NCI-H510A treated with DMSO at 0.1 percent for 48 hours (cell line): Measurements from ENCODE around the gene IL36G.
"Not testable (repeated sequence)": the region's sequence is repeated elsewhere in the genome, so short reads cannot be mapped to it uniquely, and the experiment has no call there.

Source experiments
- DNase-seq: peaks from one replicate; lab custom pipeline; 2025; lab: John Stamatoyannopoulos, UW

Gene IL36G

DNA sequence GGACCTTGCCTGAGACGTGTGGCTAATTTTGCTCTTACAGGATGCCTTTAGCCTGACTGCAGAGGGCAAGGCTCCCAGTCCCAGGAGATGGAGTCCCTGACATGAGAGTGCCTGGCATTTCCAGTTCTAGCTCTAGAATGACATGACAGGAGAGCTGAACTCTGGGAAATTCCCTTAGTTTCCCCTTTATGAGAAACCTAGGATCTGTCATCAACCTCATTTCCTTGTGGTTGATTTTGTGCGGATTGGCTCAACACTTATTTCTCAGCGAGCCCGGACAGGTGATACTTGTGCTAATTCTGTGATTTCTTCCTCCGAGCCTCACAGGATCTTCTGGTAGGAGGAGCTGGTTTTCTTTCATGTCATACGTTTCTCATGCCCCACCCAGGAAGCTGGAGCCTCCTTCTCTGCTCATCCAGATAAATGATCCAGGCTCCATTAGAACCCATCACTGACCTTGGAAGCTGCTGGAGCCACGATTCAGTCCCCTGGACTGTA, at the start of gene IL36G:
TSS of gene IL36G (plus strand) at position 448 of the 498 bp plus-strand sequence. CDS start 633 bp downstream, outside the sequence.
- DNase-seq = no peak

DNA sequence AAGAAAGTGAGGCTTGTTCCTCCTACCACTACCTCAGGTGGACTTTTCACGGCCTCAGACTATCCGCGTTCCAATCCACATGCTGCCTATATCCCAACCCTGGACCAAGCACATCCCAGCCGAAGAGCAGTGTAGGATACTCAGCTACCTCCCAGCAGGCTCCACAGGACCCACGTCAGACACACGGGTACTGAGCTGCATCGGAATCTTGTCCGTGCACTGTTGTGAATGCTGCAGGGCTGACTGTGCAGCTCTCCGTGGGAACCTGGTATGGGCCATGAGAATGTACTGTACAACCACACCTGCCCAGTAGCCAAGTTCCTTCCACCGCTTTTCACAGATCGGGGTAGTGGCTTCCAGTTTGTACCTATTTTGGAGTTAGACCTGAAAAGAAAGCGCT, 44.5 kb upstream of the IL36G start:
- no peak for DNase-seq

DNA sequence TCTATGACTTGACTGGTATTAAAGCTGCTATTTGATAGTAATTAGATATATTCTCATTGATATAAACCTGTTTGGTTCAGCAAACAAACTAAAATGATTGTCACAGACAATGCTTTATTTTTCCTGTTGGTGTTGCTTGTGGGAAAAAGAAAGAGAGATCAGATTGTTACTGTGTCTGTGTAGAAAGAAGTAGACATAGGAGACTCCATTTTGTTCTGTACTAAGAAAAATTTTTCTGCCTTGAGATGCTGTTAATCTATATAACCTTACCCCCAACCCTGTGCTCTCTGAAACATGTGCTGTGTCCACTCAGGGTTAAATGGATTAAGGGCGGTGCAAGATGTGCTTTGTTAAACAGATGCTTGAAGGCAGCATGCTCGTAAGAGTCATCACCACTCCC, 43.7 kb upstream of the IL36G start:
- DNase-seq = not testable (repeated sequence)

DNA sequence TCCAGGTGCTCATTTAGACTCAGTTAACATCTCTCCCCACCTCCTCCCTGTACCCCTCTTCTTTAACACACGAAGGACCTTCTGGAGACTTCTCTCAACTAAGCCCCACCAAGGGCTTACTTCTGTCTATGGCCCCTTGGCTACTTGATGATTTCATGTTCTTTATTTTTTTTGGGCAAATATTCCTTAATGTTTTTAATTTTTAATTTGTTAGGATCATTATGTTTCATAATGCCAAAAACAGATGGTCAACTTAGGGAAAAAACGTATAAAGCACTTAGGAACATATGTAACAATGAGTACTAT, 40.9 kb upstream of the IL36G start:
- no peak for DNase-seq

DNA sequence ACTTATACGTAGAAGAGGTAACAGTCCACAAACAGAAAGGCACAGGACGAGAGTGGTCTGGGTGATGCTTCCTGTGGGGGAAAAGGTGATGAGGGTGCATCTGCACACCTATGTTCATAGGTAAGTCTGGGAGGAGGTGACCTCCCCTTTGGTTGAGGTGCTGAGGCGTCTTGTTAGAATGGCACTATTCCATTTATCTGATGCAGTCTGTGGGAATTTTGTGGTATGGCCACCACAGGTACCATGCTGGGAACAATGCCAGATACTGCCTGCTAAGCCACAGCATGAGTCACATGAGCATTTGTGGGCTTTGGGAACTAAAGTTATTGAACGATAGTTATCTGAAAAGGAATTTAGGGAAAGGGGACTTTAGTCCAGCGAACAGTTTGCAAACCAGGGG, 38.9 kb upstream of the IL36G start:
- DNase-seq = no peak

DNA sequence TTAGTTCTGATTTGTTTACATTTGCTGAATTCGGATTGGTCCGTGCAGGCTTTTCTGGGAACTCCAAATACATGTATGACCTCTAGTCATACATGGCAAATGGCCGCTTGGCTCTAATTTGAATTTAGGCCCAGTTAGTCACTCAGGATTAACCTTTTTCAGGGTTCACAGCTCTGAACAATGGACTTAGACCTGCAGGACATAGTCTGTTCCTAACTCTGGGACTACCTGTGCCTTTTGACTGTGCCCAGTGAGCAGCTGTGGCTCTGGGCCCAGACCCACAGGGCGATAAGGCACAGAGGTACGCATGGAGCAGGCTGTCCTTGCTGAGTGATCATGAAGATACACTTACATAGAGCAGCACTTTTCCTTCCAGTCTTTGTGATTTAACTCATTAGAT, 38.4 kb upstream of the IL36G start:
- DNase-seq = no peak

DNA sequence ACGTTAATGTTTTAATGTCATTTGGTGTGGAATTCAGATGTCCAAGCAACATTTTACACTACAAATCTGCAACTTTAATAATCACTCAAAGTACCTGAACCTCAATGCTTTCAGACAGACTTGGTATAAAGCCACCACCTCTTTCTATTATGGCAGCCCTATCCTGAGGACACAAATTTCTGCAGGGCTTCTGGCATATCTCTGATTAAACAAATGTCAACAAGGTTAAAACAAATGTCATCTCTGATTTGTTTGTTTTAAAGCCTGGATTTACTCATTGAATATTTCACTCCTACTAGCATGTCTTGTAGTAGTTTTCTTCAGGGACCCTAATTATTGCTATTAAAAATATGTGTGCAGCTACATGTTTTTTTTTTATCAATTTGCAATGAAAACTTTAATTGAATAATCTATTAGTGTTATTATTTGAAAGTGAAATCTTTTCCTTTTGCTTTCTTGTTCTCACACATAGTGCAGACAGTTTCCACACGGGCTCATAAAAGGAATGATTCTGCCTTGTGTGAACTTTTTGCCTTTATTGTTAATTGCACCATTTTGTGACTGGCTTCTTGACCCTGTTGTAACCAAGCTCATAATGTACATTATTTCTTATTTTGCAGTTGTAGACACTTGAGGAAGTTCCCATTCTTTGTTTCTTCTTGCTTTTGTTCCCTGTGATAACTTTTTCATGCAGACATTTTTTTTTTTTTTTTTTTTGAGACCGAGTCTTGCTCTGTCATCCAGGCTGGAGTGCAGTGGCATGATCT, 36.8 kb upstream of the IL36G start:
- no peak for DNase-seq

DNA sequence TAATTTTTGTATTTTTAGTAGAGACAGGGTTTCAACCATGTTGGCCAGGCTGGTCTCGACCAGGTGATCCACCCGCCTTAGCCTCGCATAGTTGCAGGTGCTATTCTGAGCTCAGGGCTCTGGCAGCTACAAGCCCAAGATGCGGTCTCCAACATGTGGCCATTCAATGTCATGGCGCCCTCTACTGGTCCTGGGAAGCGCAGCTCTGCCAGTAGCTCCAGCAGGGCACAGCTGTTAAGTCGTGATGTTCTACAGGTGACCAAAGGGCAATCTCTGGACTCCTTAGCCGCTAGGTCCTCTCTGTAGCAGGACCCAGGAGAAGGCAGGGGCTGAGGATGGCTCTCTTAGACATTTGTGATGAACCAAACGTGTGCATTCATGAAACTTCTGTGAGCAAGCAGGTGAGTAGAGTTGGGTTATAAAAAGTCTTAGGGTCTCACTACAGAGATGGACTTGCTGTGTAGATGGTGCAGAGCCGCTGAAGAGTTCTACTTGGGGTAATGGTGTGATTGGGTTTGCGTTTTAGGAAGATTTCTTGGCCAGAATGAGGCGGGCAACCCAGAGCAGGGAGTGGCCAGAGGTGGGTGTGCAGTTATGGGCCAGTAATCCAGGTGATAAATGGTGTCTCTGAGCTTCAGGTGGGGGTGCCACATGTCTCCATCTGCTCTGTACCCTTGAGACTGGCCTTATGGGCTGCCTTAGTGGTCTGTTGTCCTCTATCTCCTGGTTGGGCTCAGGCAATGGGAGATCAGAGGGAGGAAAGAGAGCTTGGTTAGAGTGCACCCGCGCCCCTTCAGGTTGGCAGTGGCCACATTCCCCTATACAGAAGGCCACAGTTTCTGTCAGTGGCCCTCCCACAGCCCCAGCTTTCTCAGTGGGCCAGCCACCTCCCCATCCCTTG, 35.8 kb upstream of the IL36G start:
- peak; percentile 72 for DNase-seq

DNA sequence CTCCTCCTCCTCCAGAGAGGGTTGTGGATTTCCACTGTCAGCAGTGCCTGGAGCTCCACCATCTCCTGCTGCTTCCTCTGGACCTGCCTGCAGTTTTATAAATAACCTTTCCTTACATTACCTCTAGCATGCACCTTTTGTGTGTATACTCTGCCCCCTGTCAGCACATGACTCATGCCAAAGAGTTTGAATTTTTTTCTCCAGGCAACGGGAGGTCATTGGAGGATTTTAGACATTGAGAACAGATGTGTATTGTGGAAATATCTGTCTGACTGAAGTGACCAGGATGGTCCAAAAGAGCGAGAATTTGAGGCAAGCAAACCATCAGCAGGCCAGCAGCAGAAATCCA, 35.2 kb upstream of the IL36G start:
- DNase-seq = no peak

DNA sequence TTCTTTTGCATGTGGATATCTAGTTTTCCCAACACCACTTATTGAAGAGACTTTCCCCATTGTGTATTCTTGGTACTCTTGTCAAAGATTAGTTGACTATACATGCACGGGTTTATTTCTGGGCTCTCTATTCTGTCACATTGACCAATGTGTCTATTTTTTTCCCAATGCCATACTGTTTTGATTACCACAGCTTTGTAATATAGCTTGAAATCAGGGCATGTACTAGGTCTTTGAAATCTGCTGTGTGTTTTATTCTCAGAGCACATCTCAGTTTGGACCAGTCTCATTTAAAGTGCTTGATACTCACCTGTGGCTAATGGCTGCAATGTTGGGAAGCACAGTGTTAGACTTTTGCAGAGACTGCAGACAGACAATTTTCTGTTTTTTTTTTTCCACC, 32.8 kb upstream of the IL36G start:
- DNase-seq = no peak

DNA sequence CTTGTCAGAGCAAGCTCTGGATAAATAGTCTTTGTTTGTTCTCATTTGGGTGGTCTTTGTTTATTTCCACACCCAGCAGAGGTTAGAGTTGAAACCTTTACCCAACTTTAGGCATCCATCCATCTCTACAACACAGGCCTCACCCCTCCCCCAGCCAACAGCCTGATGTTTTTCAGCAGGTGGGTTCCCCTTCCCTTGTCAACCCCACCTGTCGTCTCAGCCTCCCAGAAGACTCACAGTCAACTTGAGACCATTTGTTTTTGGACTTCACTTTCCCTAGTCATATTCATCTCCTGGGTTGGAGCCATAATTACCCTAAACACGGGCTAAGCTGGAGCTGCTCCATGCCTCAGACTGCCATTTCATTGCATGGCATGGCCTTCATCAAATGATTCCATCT, 31.7 kb upstream of the IL36G start:
- no peak for DNase-seq

DNA sequence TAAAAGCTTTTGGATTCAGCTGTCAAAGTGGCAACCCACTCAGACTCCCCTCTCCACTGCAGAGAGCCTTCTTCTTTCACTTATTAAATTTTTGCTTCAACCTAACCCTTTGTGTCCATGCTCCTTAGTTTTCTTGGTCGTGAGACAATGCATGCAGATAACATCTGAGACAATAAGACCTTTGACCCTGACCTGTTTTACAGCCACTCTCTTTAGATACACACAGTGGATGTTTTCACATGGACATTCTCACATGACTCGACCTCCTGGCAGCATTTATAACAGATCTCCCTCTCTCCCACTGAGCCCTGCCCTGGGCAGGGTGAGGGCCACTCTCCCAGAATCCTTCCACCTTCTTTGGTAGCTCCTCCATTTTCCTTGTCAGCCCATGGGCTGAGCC, 30.4 kb upstream of the IL36G start:
- no peak for DNase-seq

DNA sequence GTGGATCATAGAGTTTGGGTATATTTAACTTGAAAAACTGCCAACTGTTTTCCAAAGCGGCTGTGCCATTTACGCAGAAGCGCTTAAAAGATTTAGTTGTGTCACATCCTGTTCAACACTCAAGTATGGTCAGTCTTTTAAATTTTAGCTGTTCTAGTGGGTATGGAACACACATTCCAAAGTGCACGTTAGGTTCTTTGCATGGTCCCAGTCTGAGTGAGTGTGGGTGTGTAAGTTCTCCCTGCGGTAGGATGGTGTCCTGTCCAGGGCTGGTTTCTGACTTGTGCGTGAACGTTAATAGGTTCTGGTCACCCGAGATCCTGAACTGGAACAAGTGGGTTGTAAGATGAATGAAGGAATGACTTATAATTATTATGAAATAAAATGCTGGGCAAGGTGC, 28.4 kb upstream of the IL36G start:
- DNase-seq = no peak

DNA sequence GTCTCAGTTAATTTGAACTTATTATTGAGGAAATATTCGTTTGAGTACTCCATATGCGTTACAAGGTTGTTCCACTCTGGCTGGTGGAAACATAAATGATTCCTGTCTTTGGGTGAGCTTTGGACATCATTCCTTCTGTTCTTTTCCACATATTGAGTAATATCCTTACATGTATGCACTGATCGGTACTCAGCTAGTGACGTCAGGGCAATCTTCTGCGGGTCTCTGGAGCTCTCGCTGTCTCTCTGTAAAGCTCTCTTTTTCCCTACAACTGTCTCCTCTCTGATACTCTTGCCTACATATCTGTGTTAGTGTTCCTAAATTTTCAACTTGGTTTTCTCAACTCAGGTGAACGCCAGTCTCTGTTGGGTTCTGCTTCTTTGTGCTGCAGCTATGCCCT, 23.4 kb upstream of the IL36G start:
- DNase-seq = no peak

DNA sequence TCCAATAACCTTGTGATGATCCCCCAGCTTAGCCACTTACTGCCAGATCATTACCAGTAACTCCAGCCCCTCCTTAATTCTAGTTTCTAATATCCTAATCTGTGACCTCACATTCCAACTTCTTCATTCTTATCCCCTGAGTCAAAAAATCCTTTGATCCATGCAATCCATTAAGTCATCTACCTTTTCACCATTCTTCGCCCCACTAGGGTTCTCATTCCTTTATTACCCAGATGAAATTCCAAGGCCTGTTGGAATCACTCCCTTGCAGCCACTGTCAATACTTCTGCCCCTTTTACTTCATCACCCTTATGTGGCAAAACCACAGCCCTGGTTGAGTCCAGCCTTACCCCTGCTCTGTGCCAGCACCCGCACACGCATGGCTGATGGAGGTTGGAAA, 20.3 kb upstream of the IL36G start:
- DNase-seq = no peak

DNA sequence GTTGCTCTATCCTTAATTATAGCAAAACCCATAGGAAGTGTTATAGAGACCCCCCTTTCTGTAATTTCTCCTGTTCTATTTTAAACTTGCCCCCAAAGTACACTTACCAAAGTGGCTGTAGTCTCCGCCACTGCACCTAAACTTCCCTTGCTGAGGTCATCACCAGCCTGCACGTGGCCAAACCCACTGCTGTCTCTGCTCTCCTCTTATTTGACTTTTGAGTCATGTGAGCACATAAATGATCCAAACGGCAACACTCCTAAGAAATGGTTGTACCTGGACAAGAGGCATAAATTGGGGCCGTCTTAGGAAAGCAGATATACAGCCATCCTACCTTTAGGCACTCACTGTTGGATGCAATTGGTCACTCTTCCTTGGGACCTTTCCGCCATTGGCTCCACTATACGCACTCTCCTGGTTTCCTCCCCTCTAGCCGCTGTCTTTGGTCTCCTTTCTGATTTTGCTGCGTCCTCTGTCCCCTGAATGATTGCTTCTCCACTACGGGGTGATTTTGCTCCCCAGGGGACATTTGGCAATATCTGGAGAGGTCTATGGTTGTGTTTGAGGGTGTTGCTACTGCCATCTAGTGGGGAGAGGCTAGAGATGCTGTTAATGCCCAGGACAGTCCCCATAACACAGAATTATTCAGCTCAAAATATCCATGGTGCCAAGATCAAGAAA, 19.2 kb upstream of the IL36G start:
- peak; percentile 61 for DNase-seq

DNA sequence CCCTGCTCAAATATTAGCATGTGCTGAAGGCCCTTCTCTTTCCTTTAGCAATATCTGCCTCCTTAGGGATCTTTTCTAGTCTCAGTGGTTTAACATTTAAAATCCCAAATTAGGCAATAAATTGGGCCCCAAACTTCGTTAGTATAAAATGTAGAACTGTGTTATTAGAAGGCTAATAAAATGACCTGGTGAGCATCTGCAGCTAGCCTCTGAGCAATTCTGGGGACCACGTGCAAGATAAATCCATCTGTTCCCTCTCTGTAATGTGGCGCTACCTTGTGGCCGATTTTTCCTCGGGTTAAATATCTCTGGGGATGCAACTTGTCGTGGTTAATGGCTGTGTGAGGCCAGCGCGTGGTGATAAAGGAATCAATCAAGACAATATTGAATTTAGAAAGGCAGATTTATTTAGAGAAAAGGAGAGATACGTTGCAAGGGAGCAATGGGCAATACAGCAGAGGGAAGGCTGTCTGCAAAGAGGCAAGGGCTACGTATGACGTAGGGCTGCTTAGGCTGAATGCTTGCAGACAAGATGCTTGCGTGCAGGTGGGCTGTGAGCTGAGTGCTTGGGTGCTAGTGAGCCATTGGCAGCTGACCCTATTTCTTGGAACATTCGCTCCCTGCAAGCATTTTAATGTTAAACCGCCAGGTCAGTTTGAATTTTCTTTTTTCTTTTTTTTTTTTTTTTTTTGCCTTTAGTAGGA, 18.5 kb upstream of the IL36G start:
- DNase-seq = no peak

DNA sequence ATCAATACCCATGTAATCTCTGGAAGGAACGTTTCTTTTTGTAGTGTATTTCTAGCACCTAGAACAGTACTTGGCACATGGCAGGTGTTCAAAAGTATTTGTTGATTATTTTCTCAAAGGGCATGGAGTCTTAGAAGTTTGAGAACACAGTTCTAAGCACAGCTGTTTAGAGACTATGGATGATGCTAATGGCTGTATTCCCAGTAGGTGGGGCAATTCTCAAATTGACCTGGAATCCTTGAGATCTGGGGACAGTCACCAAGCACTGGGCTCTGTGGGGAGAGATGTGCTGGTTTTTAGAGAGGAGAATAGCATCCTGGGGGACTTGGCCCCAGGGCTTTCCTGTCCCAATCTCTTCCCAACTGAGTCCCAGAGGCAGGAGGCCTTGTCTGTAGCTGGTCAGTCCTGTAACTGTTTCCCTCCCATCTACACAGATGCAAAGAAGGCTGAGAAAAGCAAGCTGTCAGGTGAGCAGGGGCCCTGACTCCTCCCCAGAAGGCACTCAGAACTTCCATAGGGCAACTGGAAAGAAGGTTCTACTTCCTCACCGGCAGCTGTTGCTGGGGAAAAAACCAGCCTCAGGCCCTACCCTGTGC, 17.5 kb upstream of the IL36G start:
- no peak for DNase-seq

DNA sequence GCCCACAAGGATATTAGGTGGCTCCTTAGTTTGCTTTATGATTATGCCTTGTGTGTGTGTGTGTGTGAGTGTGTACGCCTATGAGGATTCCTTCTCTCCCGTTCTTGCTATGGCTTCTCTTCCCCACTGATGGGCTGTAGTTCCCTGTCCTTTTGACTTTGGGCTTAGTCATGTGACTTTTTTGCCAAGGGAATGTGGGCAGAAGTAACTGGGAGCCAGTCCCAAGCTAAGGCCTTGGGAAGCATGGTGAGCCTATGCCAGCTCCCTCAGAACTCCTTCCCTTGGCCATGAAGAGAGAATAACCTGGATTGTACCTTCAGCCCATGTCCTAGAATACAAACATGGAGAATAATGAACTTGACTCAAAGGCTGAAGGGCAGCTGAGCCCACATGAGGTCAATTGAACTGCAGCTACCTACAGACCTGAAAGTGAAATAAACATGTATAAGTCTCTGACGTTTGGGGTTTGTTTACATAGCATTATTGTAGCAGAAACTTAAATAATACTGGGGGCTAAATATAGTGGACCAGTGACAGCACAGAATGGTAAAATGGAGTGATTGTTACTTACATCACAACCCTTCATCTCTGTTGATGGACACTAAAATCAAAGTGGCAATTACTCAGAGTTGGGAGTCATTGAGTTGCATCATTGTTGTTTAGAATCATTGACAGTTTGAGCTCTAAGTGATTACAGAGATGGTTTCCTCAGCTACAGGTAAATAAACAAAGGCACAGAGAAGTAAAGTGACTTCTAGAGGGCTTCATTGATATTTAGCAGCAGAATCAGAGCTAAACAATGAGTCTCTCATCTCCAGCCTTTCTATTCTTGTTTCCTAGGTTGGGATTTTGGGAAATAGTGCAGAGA, 15.3 kb upstream of the IL36G start:
- no peak for DNase-seq

DNA sequence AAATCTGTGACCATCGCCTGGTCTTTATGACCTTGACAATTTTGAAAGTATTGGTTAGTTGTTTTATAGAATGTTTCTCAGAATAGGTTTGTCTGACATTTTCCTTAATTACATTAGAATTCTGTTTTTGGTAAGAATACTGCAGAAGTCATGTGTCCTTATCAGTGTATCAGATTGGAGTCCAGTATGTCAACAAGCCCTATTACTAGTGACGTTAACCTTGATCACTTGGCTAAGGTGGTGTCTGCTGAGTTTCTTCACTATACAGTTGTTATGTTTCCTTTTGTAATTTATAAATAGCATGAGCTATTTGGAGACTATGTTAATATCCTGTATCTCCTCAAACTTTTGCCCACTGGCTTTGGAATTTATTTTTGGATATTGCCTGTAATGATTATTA, 10.8 kb upstream of the IL36G start:
- DNase-seq = no peak
